H1 (cell line): ENCODE results near the gene RBM18. TPM values are rescaled to one million over a fixed set of nuclear protein-coding genes. Genes with fewer than 3 reads are reported as not detected.
A peak's percentile ranks its signal among the peaks of the same experiment; 100 is the strongest.

ENCODE experiments used
- CTCF ChIA-PET: fragments of 300-600 bp; sonication (Branson Sonifier 250); formaldehyde crosslinking; loops from one replicate; lab custom pipeline; 2021; ENCODE audit not compliant: partially characterized antibody; lab: Charles Lee
- POLR2A ChIA-PET: fragments of 300-600 bp; sonication (Branson Sonifier 250); formaldehyde crosslinking; loops from one replicate; lab custom pipeline; 2021; ENCODE audit warnings: inconsistent platforms; ENCODE audit not compliant: partially characterized antibody; lab: Charles Lee
- DNase-seq, 2 experiments: peaks; one replicate each; pipeline versions ENCODE4 v3.0.0 to v3.0.0-alpha.2; 2010 to 2022; ENCODE audit warnings: low spot score in 2 of 2, low read depth in 1 of 2, mixed read lengths in 1 of 2
- FAIRE-seq: peaks from 2 replicates; lab custom pipeline; 2011; peaks lifted over from hg19 to GRCh38; lab: Jason Lieb, UNC
- H2AFZ ChIP-seq: 2 replicates; pipeline ENCODE4 v1.8.1; 2012; ENCODE audit warnings: low read length, inconsistent platforms
- H2AK5ac ChIP-seq: 2 replicates; pipeline ENCODE4 v1.6.1; 2013; ENCODE audit warnings: low read depth, low read length
- H2BK120ac ChIP-seq: replicated peaks from 2 replicates; pipeline ENCODE3; 2013; ENCODE audit warnings: low read depth, low read length, inconsistent platforms
- H2BK12ac ChIP-seq: 2 replicates; pipeline ENCODE4 v1.6.1; 2013; ENCODE audit warnings: low read depth, low read length
- H2BK15ac ChIP-seq: 2 replicates; pipeline ENCODE4 v1.6.1; 2013; ENCODE audit warnings: low read length
- H2BK20ac ChIP-seq: 2 replicates; pipeline ENCODE4 v1.6.1; 2013; ENCODE audit warnings: low read length
- H2BK5ac ChIP-seq: 2 replicates; pipeline ENCODE4 v1.6.1; 2013; ENCODE audit warnings: low read depth, low read length
- H3K14ac ChIP-seq: 2 replicates; pipeline ENCODE4 v1.6.1; 2013; ENCODE audit warnings: inconsistent platforms; ENCODE audit not compliant: insufficient read length
- H3K18ac ChIP-seq: 2 replicates; pipeline ENCODE4 v1.6.1; 2013; ENCODE audit warnings: low read length; ENCODE audit errors: extremely low read depth
- H3K23ac ChIP-seq: 2 replicates; pipeline ENCODE4 v1.6.1; 2013; ENCODE audit warnings: inconsistent platforms; ENCODE audit not compliant: insufficient read length
- H3K23me2 ChIP-seq: 2 replicates; pipeline ENCODE4 v1.6.1; 2013; ENCODE audit warnings: low read depth, low read length
- H3K27ac ChIP-seq: 2 replicates; pipeline ENCODE4 v1.6.1; 2011; ENCODE audit warnings: low read depth, low read length, inconsistent platforms
- H3K27me3 ChIP-seq, 4 experiments: replicated peaks in 1 of 4; 1 replicate in 1 of 4; 2 replicates in 3 of 4; pipeline versions ENCODE4 v1.6.1 to v1.8.1; 2011 to 2013; ENCODE audit warnings: low read length in 3 of 4, mild to moderate bottlenecking in 3 of 4, inconsistent platforms in 2 of 4, mixed read lengths in 2 of 4, moderate library complexity in 1 of 4; ENCODE audit not compliant: control insufficient read depth in 3 of 4, insufficient read depth in 3 of 4; ENCODE audit errors: extremely low read depth in 1 of 4
- H3K36me3 ChIP-seq, 4 experiments: 2 replicates each; pipeline versions ENCODE4 v1.6.1 to v1.8.1; 2011 to 2013; ENCODE audit warnings: mild to moderate bottlenecking in 4 of 4, low read length in 3 of 4, moderate library complexity in 2 of 4, control low read depth in 1 of 4, inconsistent platforms in 1 of 4; ENCODE audit not compliant: insufficient read depth in 4 of 4, control insufficient read depth in 2 of 4
- H3K4ac ChIP-seq: replicated peaks from 2 replicates; pipeline ENCODE3; 2013; ENCODE audit warnings: low read length, low read depth, mixed read lengths, inconsistent platforms; ENCODE audit not compliant: insufficient read length
- H3K4me1 ChIP-seq, 4 experiments: replicated peaks in 1 of 4; 1 replicate in 1 of 4; 2 replicates in 3 of 4; pipeline versions ENCODE4 v1.6.1 to v1.8.1; 2011 to 2013; ENCODE audit warnings: low read length in 3 of 4, inconsistent platforms in 2 of 4, mixed read lengths in 1 of 4; ENCODE audit not compliant: insufficient read depth in 4 of 4, control insufficient read depth in 3 of 4
- H3K4me2 ChIP-seq, 2 experiments: 2 replicates each; pipeline versions ENCODE4 v1.6.1 to v1.8.1; 2011 to 2013; ENCODE audit warnings: low read depth in 2 of 2, low read length in 2 of 2, control low read depth in 1 of 2, inconsistent platforms in 1 of 2, mild to moderate bottlenecking in 1 of 2; ENCODE audit not compliant: insufficient read depth in 1 of 2
- H3K4me3 ChIP-seq, 4 experiments: fragments of 200-600, 300-600 bp in 1 of 4; sonication (generic), shearing (Covaris generic), sonication (Bioruptor Twin) in 1 of 4; 2 replicates each; pipeline versions ENCODE4 v1.5.1 to v1.8.1; 2011 to 2016; ENCODE audit warnings: low read length in 4 of 4, low read depth in 3 of 4, control low read depth in 2 of 4, inconsistent platforms in 2 of 4, mild to moderate bottlenecking in 2 of 4, mixed read lengths in 1 of 4, moderate library complexity in 1 of 4; ENCODE audit not compliant: insufficient read depth in 2 of 4; ENCODE audit errors: extremely low read depth in 1 of 4
- H3K56ac ChIP-seq: replicated peaks from 2 replicates; pipeline ENCODE3; 2013; ENCODE audit warnings: low read depth, mild to moderate bottlenecking, mixed read lengths, low read length, inconsistent platforms; ENCODE audit not compliant: insufficient read length
- H3K79me1 ChIP-seq: 2 replicates; pipeline ENCODE4 v1.6.1; 2013; ENCODE audit warnings: low read depth, low read length, control low read depth
- H3K79me2 ChIP-seq, 2 experiments: 2 replicates each; pipeline versions ENCODE4 v1.6.1 to v1.8.1; 2012 to 2013; ENCODE audit warnings: low read length in 2 of 2, mild to moderate bottlenecking in 2 of 2, inconsistent platforms in 1 of 2; ENCODE audit not compliant: insufficient read depth in 2 of 2, control insufficient read depth in 1 of 2
- H3K9ac ChIP-seq, 4 experiments: replicated peaks in 1 of 4; 1 replicate in 1 of 4; 2 replicates in 3 of 4; pipeline versions ENCODE4 v1.6.1 to v1.8.1; 2011 to 2013; ENCODE audit warnings: low read depth in 3 of 4, low read length in 3 of 4, control low read depth in 2 of 4, mild to moderate bottlenecking in 2 of 4, moderate library complexity in 2 of 4, inconsistent platforms in 1 of 4; ENCODE audit errors: extremely low read depth in 1 of 4
- H3K9me3 ChIP-seq, 2 experiments: 2 replicates each; pipeline versions ENCODE4 v1.6.1 to v1.8.1; 2012 to 2013; ENCODE audit warnings: mild to moderate bottlenecking in 2 of 2, moderate library complexity in 2 of 2, control low read depth in 1 of 2, inconsistent platforms in 1 of 2, low read depth in 1 of 2, low read length in 1 of 2, mixed read lengths in 1 of 2; ENCODE audit not compliant: insufficient read depth in 2 of 2
- H4K20me1 ChIP-seq, 2 experiments: replicated peaks in 1 of 2; 2 replicates each; pipeline versions ENCODE3 to v1.8.1; 2011 to 2013; ENCODE audit warnings: inconsistent platforms in 2 of 2, low read length in 2 of 2, mild to moderate bottlenecking in 1 of 2; ENCODE audit not compliant: insufficient read depth in 2 of 2, control insufficient read depth in 1 of 2
- H4K5ac ChIP-seq: 2 replicates; pipeline ENCODE4 v1.6.1; 2013; ENCODE audit warnings: low read length, low read depth, mixed read lengths, inconsistent platforms; ENCODE audit not compliant: insufficient read length
- H4K8ac ChIP-seq: 2 replicates; pipeline ENCODE4 v1.8.0; 2013; ENCODE audit warnings: mild to moderate bottlenecking, moderate library complexity, low read length, inconsistent platforms; ENCODE audit not compliant: insufficient read depth; ENCODE audit errors: extremely low read depth
- H4K91ac ChIP-seq: replicated peaks from 2 replicates; pipeline ENCODE3; 2013; ENCODE audit warnings: low read length, mixed read lengths, inconsistent platforms; ENCODE audit not compliant: insufficient read length
- CBX8 ChIP-seq: fragments of 300-800, 300-1000 bp; sonication (generic); IDR thresholded peaks from 2 replicates; pipeline ENCODE4 v1.7.1; 2016; ENCODE audit warnings: low read depth, low read length, borderline replicate concordance
- SUZ12 ChIP-seq: fragments of 200-600 bp; sonication (generic); IDR thresholded peaks from 2 replicates; pipeline ENCODE4 v1.6.1; 2012; ENCODE audit warnings: mild to moderate bottlenecking, inconsistent platforms, low read length, moderate library complexity, mixed read lengths
- ZNF274 ChIP-seq: IDR thresholded peaks from 2 replicates; pipeline ENCODE4 v1.7.0; 2012; ENCODE audit warnings: low read length, borderline replicate concordance; ENCODE audit errors: extremely low read depth
- WGBS, 2 experiments: shearing (Covaris generic) in 1 of 2; methylation state at CpG; one replicate each; pipeline versions ENCODE4 v1.1.6 to v1.1.7; 2013 to 2015; ENCODE audit warnings: low lambda C conversion rate in 2 of 2, mixed read lengths in 2 of 2, inconsistent platforms in 1 of 2, low coverage in 1 of 2, missing lambda C conversion rate in 1 of 2; ENCODE audit not compliant: insufficient replicate concordance in 2 of 2, insufficient coverage in 1 of 2, insufficient read length in 1 of 2; ENCODE audit errors: extremely low coverage in 1 of 2, missing lambda C conversion rate in 1 of 2; 5-methylcytosine and 5-hydroxymethylcytosine counted together
- polyA plus RNA-seq, 7 experiments: library from polyadenylated mRNA; depleted of rRNA in 3 of 7; stranded (reverse) in 5 of 7; unstranded in 2 of 7; fragments of >200 nt in 5 of 7; fragments of 200-250 nt in 2 of 7; gene quantifications; 1 replicate in 5 of 7; 2 replicates in 1 of 7; 4 replicates in 1 of 7; pipeline versions ENCODE4 v1.2.1 to v1.2.3, GENCODE V29; 2011 to 2013; ENCODE audit warnings: missing spikeins in 2 of 7, mixed read lengths in 2 of 7
- total RNA-seq: library from RNA; stranded (reverse); fragmentation: NEBNext Ultra II Directional; extraction: Animal tissue kit (Norgen Biotek cat#: 25700); gene quantifications from 2 replicates; pipeline ENCODE4 v1.2.1, GENCODE V29; 2021

Gene RBM18
- total and polyA plus RNA-seq, 2 of the 8 experiments (the other 6 are each of a cell fraction or from before 2014, with no cell fraction given), result 5.9 to 14.3 TPM

DNA sequence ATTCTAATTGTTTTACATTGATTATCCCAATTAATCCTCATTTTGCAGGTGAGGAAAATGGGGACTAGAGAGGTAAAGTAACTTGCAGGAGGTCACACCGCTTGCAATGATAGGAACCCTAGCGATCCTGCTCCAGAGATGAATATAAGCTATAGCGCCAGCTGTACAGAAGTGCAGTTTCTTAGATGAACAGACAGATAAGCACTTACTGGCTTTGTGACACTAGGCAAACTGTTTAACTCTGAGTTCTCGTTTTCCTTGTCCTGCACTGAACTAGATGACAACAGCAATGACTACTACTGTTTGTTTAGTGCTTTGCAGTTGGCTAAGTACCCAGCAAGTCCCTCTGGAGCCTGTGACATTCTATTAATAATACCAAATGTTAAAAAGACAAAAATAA is 47.0 kb downstream of the RBM18 start:
- FAIRE-seq, result no peak
- no peak overlapping the region for H2BK15ac ChIP-seq

More for the DNA sequence above, 47.0 kb downstream of the RBM18 start:
- WGBS, 2 experiments, result 58% methylated on average over 4 of the region's 4 CpGs; no CpG with 5 or more reads in 1 of the 2 experiments
- no peak overlapping the region for H2BK120ac ChIP-seq
- no peak overlapping the region for H2BK20ac ChIP-seq
- H3K23me2 ChIP-seq, result peaks cover 29% of the 10 kb centered on the region; the same call in 1 of the 2 replicates
- H3K79me1 ChIP-seq, result no peaks in the 10 kb centered on the region; the same call in 1 of the 2 replicates
- H3K9me3 ChIP-seq, result peaks cover 0 to 3% of the 10 kb centered on the region in 2 experiments; a peak in 1 of 4 replicates
- no peak overlapping the region for H3K4ac ChIP-seq
- peaks cover 12 to 22% of the 10 kb centered on the region in 2 experiments for H4K20me1 ChIP-seq
- H3K14ac ChIP-seq, result no peak overlapping the region
- H2BK5ac ChIP-seq, result no peak overlapping the region
- ChIA-PET CTCF (interaction anchor here (0.8 to 5.2 kb wide), 6 partner anchors 8 to 135 kb away, joined by 3 to 56 read pairs (median 4); partner anchors contain the start of genes MORN5 and NDUFA8), POLR2A (interaction anchor here (1.2 to 2.6 kb wide), 2 partner anchors 8 to 13 kb away, joined by 3 to 26 read pairs; no protein-coding TSS in a partner anchor)
- H3K27me3 ChIP-seq, result peaks cover 83 to 97% (median 93%) of the 10 kb centered on the region in 4 experiments
- H3K36me3 ChIP-seq, result no peaks in the 10 kb centered on the region; a peak in 1 of 8 replicates
- no peak overlapping the region for H3K27ac ChIP-seq
- H3K9ac ChIP-seq, result no peak overlapping the region
- DNase-seq, result no peak
- no peak overlapping the region for H4K5ac ChIP-seq
- TF ChIP-seq CBX8, result peak; percentile 65; the same call in 1 of the 2 replicates
- TF ChIP-seq ZNF274, result no peak
- no peak for TF ChIP-seq SUZ12
- peaks cover 5 to 45% (median 34%) of the 10 kb centered on the region in 4 experiments for H3K4me1 ChIP-seq
- no peak overlapping the region for H3K56ac ChIP-seq
- H2AK5ac ChIP-seq, result no peak overlapping the region
- H3K79me2 ChIP-seq, result no peaks in the 10 kb centered on the region
- H3K23ac ChIP-seq, result no peak overlapping the region
- no peak overlapping the region for H4K91ac ChIP-seq
- no peak overlapping the region for H4K8ac ChIP-seq
- H3K4me3 ChIP-seq, result peak overlapping the region in 1 of 4 experiments; percentile 51; a peak in 2 of 8 replicates
- H3K4me2 ChIP-seq, result peak overlapping the region in 1 of 2 experiments; percentile 62; a peak in 1 of 4 replicates
- no peak overlapping the region for H2AFZ ChIP-seq
- H2BK12ac ChIP-seq, result no peak overlapping the region
- H3K18ac ChIP-seq, result no peak overlapping the region
